HEK293 (cell line): ENCODE results near the gene PDRG1.
A peak's percentile ranks its signal among the peaks of the same experiment; 100 is the strongest.

Experiments used
- BCL11A ChIP-seq: fragments of 450-650 bp; formaldehyde crosslinking; IDR thresholded peaks from 2 replicates; pipeline ENCODE4 v1.5.1; 2016; ENCODE audit warnings: low read depth, missing biosample characterization, missing genetic modification characterization
- BCL11B ChIP-seq: fragments of 450-650 bp; formaldehyde crosslinking; IDR thresholded peaks from 2 replicates; pipeline ENCODE4 v1.5.1; 2016; ENCODE audit warnings: low read depth, missing biosample characterization, missing genetic modification characterization
- KLF1 ChIP-seq: fragments of 450-650 bp; formaldehyde crosslinking; IDR thresholded peaks from 2 replicates; pipeline ENCODE4 v1.5.1; 2016; ENCODE audit warnings: missing biosample characterization, missing genetic modification characterization
- KLF9 ChIP-seq: fragments of 450-650 bp; formaldehyde crosslinking; IDR thresholded peaks from 2 replicates; pipeline ENCODE4 v1.5.1; 2016; ENCODE audit warnings: missing biosample characterization, missing genetic modification characterization, low read depth
- SETDB1 ChIP-seq: IDR thresholded peaks from one replicate; pipeline ENCODE4 v1.6.1; 2017; ENCODE audit warnings: mild to moderate bottlenecking, low read length, moderate library complexity, mixed read lengths; ENCODE audit not compliant: insufficient read length
- ZFP69B ChIP-seq: fragments of 450-650 bp; formaldehyde crosslinking; IDR thresholded peaks from 2 replicates; pipeline ENCODE4 v1.5.1; 2016; ENCODE audit warnings: missing biosample characterization, missing genetic modification characterization
- ZNF10 ChIP-seq: fragments of 450-650 bp; formaldehyde crosslinking; IDR thresholded peaks from 2 replicates; pipeline ENCODE4 v1.5.1; 2017; ENCODE audit warnings: missing biosample characterization, missing genetic modification characterization
- ZNF174 ChIP-seq: fragments of 450-650 bp; formaldehyde crosslinking; IDR thresholded peaks from 2 replicates; pipeline ENCODE4 v1.5.0; 2017; ENCODE audit warnings: missing biosample characterization, mild to moderate bottlenecking, missing genetic modification characterization
- ZNF19 ChIP-seq: fragments of 450-650 bp; formaldehyde crosslinking; IDR thresholded peaks from 2 replicates; pipeline ENCODE4; 2016; ENCODE audit warnings: missing biosample characterization, missing genetic modification characterization, low read depth
- ZNF202 ChIP-seq: fragments of 450-650 bp; formaldehyde crosslinking; IDR thresholded peaks from 2 replicates; pipeline ENCODE4 v1.5.1; 2016; ENCODE audit warnings: missing biosample characterization, missing genetic modification characterization, borderline replicate concordance
- ZNF221 ChIP-seq: fragments of 450-650 bp; formaldehyde crosslinking; IDR thresholded peaks from 2 replicates; pipeline ENCODE4 v1.5.1; 2017; ENCODE audit warnings: missing biosample characterization, missing genetic modification characterization, borderline replicate concordance
- ZNF404 ChIP-seq: fragments of 450-650 bp; formaldehyde crosslinking; IDR thresholded peaks from 2 replicates; pipeline ENCODE4 v1.5.1; 2017; ENCODE audit warnings: missing biosample characterization, missing genetic modification characterization
- ZNF530 ChIP-seq: fragments of 450-650 bp; formaldehyde crosslinking; IDR thresholded peaks from 2 replicates; pipeline ENCODE4 v1.5.1; 2016; ENCODE audit warnings: low read depth, missing biosample characterization, missing genetic modification characterization
- ZNF560 ChIP-seq: fragments of 450-650 bp; formaldehyde crosslinking; IDR thresholded peaks from 2 replicates; pipeline ENCODE4 v1.5.1; 2017; ENCODE audit warnings: missing biosample characterization, missing genetic modification characterization, borderline replicate concordance
- ZNF610 ChIP-seq: fragments of 450-650 bp; formaldehyde crosslinking; IDR thresholded peaks from 2 replicates; pipeline ENCODE4 v1.5.1; 2016; ENCODE audit warnings: missing biosample characterization, missing genetic modification characterization, borderline replicate concordance
- ZNF654 ChIP-seq: fragments of 450-650 bp; formaldehyde crosslinking; IDR thresholded peaks from 2 replicates; pipeline ENCODE4 v1.5.1; 2016; ENCODE audit warnings: low read depth, missing biosample characterization, missing genetic modification characterization
- ZNF768 ChIP-seq: fragments of 450-650 bp; formaldehyde crosslinking; IDR thresholded peaks from 2 replicates; pipeline ENCODE4 v1.5.1; 2018; ENCODE audit warnings: missing biosample characterization, mild to moderate bottlenecking, missing genetic modification characterization
- TF ChIP-seq, protein P1 (sequence below): fragments of 450-650 bp; formaldehyde crosslinking; IDR thresholded peaks from 2 replicates; pipeline ENCODE4 v1.5.1; 2016; ENCODE audit warnings: missing biosample characterization, missing genetic modification characterization, borderline replicate concordance
- TF ChIP-seq, protein P2 (sequence below): IDR thresholded peaks from 2 replicates; pipeline ENCODE4 v1.6.1; 2011; ENCODE audit warnings: mild to moderate bottlenecking, low read depth, low read length, borderline replicate concordance
- TF ChIP-seq, protein P3 (sequence below): fragments of 450-650 bp; formaldehyde crosslinking; IDR thresholded peaks from 2 replicates; pipeline ENCODE4 v1.5.1; 2017; ENCODE audit warnings: missing biosample characterization, mild to moderate bottlenecking, missing genetic modification characterization, moderate library complexity
- TF ChIP-seq, protein P4 (sequence below): fragments of 450-650 bp; formaldehyde crosslinking; IDR thresholded peaks from 2 replicates; pipeline ENCODE4 v1.5.1; 2016; ENCODE audit warnings: missing biosample characterization, missing genetic modification characterization
- TF ChIP-seq, protein P5 (sequence below): fragments of 450-650 bp; formaldehyde crosslinking; IDR thresholded peaks from 2 replicates; pipeline ENCODE4 v1.5.1; 2017; ENCODE audit warnings: missing biosample characterization, missing genetic modification characterization

Gene PDRG1

DNA sequence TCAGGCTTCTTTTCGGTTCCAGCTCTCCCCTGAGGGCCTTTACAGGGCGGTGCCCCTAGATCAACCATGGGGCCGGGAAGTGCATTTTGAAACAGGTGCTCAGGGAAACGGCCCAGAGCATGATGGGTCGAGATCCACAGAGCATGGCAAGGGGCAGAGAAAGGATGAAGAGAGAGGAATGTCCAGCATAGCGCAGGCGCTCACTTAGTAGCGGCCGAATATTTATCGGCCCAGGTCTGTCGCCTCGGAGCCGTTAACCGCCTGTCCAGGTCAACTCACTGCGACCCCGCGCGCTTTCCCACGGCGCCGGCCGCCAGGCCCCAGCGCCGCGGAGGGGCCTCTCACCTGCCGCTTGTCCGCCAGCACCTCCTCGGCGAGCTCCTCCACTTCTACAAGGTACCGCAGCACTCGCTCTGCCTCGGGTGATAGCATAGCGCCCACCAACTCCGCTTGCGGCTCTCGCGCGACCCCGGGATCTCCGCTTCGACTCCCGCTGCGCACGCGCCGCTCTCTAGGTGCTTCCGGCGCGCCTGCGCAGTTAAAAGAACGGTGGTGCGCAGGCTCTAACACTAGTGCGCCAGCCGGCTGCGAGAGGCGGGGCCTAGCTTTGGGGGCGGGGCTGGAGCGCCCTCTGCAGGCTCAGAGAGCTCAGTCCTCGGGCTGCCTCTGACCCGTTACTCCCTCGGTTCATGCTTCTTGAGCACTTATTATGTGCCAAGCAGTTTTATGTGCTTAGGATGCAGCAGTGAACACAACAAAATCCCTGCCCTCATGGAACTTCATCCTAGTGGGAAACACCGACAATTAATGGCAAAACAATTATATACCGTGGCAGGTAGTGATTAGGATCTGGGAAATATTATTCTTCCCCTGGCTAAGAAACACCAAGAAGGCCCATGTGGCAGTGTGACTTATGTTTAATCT lies at the start of gene PDRG1 (continued):
- TF ChIP-seq, protein P1, sequence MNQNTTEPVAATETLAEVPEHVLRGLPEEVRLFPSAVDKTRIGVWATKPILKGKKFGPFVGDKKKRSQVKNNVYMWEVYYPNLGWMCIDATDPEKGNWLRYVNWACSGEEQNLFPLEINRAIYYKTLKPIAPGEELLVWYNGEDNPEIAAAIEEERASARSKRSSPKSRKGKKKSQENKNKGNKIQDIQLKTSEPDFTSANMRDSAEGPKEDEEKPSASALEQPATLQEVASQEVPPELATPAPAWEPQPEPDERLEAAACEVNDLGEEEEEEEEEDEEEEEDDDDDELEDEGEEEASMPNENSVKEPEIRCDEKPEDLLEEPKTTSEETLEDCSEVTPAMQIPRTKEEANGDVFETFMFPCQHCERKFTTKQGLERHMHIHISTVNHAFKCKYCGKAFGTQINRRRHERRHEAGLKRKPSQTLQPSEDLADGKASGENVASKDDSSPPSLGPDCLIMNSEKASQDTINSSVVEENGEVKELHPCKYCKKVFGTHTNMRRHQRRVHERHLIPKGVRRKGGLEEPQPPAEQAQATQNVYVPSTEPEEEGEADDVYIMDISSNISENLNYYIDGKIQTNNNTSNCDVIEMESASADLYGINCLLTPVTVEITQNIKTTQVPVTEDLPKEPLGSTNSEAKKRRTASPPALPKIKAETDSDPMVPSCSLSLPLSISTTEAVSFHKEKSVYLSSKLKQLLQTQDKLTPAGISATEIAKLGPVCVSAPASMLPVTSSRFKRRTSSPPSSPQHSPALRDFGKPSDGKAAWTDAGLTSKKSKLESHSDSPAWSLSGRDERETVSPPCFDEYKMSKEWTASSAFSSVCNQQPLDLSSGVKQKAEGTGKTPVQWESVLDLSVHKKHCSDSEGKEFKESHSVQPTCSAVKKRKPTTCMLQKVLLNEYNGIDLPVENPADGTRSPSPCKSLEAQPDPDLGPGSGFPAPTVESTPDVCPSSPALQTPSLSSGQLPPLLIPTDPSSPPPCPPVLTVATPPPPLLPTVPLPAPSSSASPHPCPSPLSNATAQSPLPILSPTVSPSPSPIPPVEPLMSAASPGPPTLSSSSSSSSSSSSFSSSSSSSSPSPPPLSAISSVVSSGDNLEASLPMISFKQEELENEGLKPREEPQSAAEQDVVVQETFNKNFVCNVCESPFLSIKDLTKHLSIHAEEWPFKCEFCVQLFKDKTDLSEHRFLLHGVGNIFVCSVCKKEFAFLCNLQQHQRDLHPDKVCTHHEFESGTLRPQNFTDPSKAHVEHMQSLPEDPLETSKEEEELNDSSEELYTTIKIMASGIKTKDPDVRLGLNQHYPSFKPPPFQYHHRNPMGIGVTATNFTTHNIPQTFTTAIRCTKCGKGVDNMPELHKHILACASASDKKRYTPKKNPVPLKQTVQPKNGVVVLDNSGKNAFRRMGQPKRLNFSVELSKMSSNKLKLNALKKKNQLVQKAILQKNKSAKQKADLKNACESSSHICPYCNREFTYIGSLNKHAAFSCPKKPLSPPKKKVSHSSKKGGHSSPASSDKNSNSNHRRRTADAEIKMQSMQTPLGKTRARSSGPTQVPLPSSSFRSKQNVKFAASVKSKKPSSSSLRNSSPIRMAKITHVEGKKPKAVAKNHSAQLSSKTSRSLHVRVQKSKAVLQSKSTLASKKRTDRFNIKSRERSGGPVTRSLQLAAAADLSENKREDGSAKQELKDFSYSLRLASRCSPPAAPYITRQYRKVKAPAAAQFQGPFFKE (tag by site-specific recombination), result no peak
- TF ChIP-seq ZNF174, result no peak
- TF ChIP-seq BCL11A (tag by site-specific recombination), result no peak
- peak; percentile 87 for TF ChIP-seq ZNF654 (tag by site-specific recombination)
- TF ChIP-seq ZNF560 (tag by site-specific recombination), result no peak
- no peak for TF ChIP-seq ZNF19 (tag by site-specific recombination)
- TF ChIP-seq KLF9 (tag by site-specific recombination), result peak; percentile 85
- no peak for TF ChIP-seq ZNF404
- no peak for TF ChIP-seq KLF1 (tag by site-specific recombination)
- no peak for TF ChIP-seq ZNF768 (tag by site-specific recombination)
- TF ChIP-seq, protein P2, sequence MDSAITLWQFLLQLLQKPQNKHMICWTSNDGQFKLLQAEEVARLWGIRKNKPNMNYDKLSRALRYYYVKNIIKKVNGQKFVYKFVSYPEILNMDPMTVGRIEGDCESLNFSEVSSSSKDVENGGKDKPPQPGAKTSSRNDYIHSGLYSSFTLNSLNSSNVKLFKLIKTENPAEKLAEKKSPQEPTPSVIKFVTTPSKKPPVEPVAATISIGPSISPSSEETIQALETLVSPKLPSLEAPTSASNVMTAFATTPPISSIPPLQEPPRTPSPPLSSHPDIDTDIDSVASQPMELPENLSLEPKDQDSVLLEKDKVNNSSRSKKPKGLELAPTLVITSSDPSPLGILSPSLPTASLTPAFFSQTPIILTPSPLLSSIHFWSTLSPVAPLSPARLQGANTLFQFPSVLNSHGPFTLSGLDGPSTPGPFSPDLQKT, result peak; percentile 62; the same call in 1 of the 2 replicates
- no peak for TF ChIP-seq SETDB1
- 0 out of 2 replicates have a peak, but pooled peaks have one; percentile 31 for TF ChIP-seq ZFP69B (tag by site-specific recombination)
- TF ChIP-seq, protein P3, sequence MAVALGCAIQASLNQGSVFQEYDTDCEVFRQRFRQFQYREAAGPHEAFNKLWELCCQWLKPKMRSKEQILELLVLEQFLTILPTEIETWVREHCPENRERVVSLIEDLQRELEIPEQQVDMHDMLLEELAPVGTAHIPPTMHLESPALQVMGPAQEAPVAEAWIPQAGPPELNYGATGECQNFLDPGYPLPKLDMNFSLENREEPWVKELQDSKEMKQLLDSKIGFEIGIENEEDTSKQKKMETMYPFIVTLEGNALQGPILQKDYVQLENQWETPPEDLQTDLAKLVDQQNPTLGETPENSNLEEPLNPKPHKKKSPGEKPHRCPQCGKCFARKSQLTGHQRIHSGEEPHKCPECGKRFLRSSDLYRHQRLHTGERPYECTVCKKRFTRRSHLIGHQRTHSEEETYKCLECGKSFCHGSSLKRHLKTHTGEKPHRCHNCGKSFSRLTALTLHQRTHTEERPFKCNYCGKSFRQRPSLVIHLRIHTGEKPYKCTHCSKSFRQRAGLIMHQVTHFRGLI, result no peak
- no peak for TF ChIP-seq ZNF10 (tag by site-specific recombination)
- TF ChIP-seq, protein P4, sequence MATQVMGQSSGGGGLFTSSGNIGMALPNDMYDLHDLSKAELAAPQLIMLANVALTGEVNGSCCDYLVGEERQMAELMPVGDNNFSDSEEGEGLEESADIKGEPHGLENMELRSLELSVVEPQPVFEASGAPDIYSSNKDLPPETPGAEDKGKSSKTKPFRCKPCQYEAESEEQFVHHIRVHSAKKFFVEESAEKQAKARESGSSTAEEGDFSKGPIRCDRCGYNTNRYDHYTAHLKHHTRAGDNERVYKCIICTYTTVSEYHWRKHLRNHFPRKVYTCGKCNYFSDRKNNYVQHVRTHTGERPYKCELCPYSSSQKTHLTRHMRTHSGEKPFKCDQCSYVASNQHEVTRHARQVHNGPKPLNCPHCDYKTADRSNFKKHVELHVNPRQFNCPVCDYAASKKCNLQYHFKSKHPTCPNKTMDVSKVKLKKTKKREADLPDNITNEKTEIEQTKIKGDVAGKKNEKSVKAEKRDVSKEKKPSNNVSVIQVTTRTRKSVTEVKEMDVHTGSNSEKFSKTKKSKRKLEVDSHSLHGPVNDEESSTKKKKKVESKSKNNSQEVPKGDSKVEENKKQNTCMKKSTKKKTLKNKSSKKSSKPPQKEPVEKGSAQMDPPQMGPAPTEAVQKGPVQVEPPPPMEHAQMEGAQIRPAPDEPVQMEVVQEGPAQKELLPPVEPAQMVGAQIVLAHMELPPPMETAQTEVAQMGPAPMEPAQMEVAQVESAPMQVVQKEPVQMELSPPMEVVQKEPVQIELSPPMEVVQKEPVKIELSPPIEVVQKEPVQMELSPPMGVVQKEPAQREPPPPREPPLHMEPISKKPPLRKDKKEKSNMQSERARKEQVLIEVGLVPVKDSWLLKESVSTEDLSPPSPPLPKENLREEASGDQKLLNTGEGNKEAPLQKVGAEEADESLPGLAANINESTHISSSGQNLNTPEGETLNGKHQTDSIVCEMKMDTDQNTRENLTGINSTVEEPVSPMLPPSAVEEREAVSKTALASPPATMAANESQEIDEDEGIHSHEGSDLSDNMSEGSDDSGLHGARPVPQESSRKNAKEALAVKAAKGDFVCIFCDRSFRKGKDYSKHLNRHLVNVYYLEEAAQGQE (tag by site-specific recombination), result no peak
- no peak for TF ChIP-seq ZNF202 (tag by site-specific recombination)
- TF ChIP-seq ZNF530, result no peak
- TF ChIP-seq ZNF610 (tag by site-specific recombination), result peak; percentile 72; the same call in 1 of the 2 replicates
- TF ChIP-seq, protein P5, sequence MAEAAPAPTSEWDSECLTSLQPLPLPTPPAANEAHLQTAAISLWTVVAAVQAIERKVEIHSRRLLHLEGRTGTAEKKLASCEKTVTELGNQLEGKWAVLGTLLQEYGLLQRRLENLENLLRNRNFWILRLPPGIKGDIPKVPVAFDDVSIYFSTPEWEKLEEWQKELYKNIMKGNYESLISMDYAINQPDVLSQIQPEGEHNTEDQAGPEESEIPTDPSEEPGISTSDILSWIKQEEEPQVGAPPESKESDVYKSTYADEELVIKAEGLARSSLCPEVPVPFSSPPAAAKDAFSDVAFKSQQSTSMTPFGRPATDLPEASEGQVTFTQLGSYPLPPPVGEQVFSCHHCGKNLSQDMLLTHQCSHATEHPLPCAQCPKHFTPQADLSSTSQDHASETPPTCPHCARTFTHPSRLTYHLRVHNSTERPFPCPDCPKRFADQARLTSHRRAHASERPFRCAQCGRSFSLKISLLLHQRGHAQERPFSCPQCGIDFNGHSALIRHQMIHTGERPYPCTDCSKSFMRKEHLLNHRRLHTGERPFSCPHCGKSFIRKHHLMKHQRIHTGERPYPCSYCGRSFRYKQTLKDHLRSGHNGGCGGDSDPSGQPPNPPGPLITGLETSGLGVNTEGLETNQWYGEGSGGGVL (tag by site-specific recombination), result no peak
- TF ChIP-seq ZNF221 (tag by site-specific recombination), result no peak
- TF ChIP-seq BCL11B (tag by site-specific recombination), result no peak
